Renal cortex interstitium (tissue), 11 donors: ENCODE measurements around the gene PRDM2. TPM values are rescaled to one million over a fixed set of nuclear protein-coding genes. Genes with fewer than 3 reads are reported as not detected.

Experiments
- DNase-seq, 11 donors: peaks; one replicate each; pipeline ENCODE4 v3.0.0-alpha.2; 2013; ENCODE audit warnings: low read depth in 9 of 11, low spot score in 4 of 11; ENCODE audit errors: extremely low read depth in 1 of 11
- polyA plus RNA-seq, 3 donors: library from polyadenylated mRNA; unstranded; fragments of 120-200 nt; gene quantifications; one replicate each; pipeline ENCODE4 v1.2.1, GENCODE V29; 2013; ENCODE audit not compliant: insufficient read length in 3 of 3

Gene PRDM2
- polyA plus RNA-seq, 3 donors = 36.5 to 39.5 (median 36.9) TPM

DNA sequence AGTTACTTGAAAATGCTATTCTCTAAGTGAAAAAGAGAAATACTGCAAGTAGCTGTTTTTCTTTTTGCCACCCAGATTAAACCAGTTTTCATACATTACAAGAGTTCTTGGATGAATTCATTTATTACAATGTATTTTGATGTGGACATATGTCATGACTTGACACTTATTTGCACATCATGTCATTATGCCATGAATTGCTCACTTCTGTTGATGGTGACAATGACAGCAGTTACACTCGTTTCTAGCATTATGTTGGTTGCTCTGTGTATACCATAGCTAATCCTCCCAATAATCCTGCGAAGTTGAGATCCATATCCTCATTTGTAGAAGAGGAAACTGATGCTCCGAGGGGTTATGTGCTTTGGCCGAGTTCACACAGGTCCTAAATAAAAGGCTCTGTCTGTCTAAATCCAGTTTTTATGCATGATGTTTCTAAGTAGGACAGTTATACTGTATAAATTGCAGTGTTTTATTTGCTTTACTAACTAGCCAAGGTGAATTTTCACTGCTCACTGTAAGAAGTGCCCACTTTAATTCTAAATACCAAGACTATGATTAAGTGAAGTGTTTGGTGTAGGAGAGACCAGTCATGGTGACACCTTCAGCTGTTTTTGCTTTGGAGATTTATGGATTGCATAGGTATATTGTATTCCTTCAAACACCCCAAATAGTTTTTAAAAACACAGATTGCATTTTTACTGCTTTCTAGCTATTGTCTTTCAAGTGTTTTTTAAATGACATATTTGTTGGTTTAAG lies 56.7 kb downstream of the PRDM2 start:
- no peak for DNase-seq

DNA sequence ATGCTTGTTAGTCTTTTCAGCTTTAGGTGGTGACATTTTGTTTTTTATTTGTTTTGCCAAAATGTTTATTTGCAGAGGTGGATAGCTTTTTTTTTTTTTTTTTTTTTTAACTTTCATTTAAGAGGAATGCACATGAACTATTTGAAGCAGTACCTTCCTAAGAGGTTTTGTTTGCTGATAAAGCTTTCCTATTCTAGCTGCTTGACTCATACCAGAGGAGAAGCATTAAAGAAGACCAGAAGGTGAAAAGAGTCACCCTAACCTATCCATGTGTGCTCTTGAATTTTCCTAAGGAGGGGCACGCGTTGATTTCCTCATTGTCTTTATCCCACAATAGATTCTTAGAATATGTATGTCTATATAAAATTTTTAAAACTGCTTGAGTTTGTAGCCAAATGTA lies 57.7 kb downstream of the PRDM2 start:
- no peak for DNase-seq

DNA sequence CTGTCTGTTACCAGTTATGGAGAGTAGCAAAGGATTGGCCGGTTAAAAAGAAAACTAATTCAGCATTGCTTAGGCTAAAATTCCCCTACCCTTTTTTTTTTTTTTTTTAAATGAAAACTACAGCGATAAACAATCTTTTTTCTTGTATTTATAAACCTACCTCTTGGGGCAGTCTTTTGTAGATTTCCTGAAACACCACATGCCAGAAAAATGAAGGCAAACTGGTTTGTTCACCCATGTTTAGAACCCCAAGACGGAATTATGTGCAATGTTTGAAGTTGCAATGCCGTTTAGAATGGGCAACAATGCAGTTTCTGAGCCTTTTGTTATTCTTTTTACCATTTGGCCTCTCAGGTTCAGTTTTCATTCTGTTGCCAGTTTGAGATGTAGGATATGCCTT lies 59.1 kb downstream of the PRDM2 start:
- peak in 9 of 11 donors; percentile 43 to 80 (median 55) for DNase-seq

DNA sequence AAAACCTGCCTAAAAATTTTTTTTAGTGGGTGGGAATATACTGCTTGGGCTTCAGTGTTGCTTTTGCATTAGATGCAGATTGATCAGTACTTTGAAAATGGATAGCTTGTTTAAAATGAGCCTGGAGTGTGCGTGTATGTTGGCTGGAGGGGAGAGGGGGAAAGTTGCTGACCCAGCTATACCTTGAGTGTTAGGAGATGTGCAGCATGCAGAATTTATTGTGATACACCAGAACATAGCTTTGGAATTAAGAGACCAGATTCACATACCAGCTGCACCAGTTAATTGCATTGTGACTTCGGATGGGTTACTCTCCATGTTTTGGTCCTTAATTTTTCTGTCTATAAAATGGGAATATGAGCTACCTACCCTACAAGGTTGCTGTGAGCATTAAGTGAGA lies 60.4 kb downstream of the PRDM2 start:
- DNase-seq = no peak

DNA sequence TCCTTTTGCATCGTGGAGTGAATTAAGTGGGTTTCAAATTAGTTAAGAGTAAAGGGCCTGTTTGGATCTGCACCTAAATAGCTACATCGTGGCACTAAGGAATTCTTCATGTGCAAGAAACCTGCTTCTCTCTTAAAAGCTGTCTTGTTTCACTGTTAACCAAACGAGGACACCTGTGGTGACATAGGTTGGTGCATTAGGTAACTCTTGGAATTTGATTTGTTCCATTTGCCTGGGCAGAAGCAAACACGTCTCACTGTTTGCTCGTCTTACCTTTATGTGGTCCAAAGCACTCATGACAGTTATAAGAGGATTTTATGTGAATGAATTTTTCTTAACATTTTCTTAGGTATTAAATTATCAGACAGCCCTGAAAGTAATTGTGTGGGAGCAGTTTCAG lies 60.9 kb downstream of the PRDM2 start:
- DNase-seq = no peak

DNA sequence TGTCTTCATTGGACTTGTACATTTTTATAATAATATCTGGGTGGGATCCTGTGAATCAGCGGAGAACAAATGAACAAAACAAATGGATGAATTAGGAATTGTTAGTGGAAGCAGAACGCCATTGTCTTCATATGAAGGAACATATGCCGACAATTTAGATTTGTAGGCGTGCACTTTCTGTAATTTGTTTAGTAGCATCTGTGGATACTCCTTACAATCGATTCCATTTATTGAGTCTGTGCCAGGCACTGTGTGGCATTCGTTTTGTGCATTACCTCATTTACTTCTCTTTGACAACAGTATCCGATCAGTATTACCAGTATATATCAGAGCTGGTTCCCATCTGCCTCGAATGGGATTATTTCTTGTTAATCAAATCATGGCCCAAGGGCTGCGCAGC lies 61.9 kb downstream of the PRDM2 start:
- DNase-seq = no peak

DNA sequence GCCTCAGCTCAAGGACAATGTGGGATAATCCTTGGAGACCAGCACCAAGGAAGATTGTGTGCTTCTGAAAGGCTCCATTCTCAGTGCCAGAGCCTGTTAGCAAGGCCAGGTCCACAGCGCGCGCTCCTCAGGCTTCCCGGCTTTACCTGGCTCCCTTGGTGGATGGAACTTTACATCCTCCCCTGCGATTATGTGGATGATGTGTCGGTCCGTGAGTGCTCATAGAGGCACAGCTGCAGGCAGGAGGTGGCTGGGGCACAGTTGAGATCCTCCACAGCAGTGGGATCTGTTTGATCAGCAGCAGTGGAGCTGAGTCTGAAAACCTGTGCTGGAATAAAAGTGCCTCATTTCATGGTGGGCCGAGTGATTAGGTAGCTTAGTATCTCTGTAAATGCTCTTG lies 62.7 kb downstream of the PRDM2 start:
- DNase-seq = no peak

DNA sequence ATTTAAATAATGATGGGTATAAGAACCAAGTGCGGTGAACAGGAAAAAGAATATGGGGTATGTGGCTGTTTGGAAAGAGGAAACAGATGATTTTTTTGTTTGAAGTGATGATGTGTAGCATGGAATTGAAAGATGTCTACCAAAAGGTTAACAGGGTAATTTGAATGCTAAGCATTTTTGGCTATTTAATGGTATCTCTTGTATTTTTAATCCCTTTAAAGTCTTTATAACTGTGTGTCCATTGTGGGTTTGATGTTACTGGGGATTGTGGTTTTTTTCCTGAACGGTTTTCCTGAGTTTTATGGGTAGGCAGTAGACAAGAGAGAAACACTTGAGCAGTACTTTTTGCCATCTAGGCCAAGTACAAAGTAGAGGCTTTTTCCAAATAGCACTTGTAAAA lies 63.2 kb downstream of the PRDM2 start:
- DNase-seq = no peak

DNA sequence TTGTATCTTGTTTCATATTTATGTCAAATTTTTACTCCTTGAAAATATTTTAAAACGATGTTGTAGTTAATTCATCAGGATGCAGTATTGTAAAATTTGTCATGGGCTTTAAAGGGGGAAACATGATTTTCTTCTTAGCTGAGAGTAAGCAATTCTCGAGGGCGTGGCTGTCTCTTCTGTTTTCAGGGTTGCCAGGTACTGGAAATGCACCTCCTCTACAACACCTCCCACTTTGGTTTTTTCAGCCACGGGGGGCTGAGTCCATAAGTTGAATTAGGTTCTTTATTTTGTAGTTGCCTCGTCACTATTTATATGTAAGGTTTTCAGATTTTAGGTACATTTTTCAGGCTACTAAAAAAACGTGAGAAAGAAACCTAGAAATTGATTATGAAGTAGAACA lies 64.0 kb downstream of the PRDM2 start:
- DNase-seq = no peak

DNA sequence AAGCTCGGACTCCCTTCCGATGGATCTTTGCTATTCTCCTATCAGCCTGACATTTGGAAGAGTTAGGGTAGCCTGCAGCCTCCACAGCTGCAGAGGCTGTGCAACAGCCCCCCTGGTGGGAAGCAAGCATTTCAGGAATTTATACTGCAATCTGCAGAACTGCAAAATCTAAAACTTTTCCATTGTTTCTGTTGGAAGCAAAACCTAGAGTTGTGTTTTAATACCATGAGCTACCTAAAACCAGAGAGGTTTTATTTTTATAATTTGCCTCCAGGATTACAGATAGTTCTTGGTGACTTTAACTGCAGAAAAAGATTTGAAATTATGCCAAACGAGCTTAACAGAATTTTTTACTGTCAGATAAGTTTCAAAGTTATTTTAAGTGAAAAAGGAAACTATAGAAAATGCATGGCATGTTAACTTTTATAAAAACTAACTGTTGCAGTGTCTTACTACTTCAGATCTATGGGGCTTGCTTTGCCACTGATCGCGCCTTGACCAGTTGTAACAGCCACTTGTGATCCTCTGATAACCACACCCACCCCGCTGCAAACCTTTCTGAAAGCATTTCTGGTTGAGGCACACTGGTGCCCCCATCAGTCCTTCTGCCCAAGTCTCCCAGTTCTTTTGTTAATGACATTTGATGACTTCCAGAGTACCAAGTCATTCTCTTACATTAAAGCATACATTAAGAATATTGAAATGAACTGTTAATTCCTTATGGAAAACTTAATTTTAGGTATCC lies 64.8 kb downstream of the PRDM2 start:
- DNase-seq = no peak

DNA sequence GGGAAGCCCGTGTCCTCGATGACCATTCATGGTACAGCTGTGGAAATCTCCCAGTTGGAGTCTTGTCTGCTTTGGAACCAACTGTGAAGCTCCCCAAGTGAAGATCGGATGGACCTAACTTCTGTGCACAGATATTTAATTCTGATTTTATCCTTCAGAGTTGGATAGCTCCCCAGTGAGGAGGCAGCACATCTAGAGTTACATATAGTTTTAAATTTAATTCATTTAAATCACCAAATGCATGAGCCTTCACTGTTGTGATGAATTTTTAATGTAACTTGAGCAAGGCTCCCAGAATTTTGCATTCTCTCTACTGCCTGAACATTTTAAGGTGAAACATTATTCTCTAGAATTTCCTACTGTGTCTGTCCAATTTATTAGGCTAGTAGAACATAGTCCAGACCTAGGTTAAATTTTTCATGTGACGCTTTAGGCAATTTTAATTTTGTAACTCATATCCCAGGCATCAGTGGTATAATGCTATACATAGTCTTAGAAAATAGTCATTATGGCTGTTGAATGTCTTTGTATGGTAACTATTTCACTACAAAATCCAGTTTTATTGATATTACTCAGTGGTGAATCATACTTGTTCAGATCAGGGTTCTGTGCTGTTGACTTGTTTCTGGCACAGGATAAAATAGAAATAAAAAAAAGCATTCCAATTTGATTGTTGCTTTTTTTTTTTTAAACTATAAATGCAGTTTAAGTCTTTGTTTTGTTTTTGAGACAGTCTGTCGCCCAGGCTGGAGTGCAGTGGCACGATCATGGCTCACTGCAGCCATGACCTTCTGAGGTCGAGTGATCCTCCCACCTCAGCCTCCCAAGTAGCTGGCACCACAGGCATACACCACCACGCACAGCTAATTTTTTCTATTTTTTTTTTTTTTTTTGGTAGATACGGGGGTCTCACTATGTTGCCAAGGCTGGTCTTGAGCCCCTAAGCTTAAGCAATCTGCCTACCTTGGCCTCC lies 66.9 kb downstream of the PRDM2 start:
- DNase-seq = no peak

DNA sequence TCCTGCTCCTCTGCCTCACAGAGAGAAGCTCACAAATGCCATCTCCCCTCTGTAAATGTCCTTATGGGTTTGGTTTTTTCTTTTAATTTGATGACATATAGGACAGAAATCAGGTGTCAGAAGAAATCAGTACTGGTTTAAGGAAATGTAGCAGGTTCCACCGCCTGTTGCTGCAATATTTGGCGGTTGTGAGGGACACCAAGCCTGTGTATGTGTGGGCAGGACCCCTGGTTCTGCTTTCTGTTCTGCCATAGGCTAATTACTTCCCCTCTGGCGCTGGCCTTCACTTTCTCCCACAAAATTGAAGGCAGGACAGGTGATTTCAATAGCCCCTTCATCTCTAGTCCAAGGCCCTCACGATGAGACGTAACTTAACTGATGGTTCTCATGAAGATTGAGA lies 69.2 kb downstream of the PRDM2 start:
- DNase-seq = no peak

DNA sequence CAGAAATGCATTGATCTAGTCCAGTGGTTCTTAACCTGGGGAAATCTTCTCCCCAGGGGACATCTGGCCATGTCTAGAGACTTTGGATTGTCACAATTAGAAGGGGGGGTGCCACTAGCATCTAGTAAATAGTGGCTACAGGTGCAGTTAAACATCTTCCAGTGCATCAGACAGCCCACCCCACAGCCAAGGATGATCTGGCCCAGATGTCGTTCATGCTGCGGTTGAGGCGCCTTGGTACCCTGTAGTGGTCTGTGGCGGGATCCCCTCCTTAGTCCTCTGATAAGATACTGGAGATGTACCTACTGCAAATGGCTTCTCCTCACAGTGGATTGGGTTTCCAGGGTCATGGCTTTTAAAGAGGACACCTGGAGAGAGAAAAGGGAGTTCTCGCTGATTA lies 69.8 kb downstream of the PRDM2 start:
- no peak for DNase-seq

DNA sequence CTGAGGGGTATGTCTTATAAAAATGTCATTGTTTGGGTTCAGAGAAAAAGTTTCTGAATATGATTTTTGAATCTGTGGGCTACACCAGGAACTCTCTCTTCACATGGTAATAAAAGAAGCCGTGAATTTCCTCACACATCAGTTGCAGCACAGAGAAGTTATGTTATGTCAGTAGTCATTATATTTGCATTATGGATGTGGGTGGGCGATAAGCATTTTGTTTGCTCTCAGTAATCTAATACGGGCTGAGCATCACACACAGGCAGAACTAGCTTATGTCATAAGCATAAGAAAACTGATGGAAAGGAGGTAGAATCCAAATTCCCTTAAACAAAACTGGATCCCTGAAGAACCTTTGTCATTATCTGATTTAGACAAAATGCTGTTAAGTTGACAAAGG lies 70.8 kb downstream of the PRDM2 start:
- DNase-seq = no peak

DNA sequence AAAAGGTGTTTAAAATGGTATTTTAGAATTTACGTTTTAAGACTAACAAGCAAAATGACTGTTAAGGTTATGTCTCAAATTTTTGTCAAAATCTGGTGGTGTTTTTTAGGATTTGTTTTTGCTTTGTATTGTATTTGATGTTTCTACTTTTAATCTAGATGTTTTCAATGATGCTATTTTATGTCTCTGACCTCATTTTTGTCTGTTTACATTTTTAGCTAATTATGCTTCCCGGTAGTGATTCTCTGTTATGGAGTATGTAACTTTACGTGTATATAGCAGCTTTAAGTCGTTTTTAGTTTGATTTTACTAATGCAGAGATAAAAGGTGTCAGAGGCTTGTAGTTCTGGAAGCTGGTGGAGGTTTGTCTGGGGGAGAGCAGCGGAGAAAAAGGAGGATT lies 71.8 kb downstream of the PRDM2 start:
- no peak for DNase-seq

DNA sequence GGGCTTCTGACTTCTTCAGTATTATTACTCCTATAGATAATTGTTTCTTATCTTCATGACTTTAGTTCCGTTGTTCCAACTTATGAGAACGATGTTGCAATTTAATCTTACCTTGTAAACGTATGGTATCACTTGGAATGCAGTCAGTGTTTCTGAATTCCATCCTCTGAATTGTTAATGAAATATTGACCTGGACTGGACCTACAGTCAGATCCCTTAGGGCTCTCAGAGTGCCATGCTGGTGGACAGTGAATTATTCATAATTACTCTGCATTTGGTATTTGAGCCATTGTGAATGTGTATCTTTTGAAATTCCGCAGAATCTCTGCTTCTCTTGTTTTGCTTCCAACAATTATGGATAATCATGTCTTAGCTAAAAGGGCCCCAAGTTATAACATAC lies 72.3 kb downstream of the PRDM2 start:
- DNase-seq = no peak

DNA sequence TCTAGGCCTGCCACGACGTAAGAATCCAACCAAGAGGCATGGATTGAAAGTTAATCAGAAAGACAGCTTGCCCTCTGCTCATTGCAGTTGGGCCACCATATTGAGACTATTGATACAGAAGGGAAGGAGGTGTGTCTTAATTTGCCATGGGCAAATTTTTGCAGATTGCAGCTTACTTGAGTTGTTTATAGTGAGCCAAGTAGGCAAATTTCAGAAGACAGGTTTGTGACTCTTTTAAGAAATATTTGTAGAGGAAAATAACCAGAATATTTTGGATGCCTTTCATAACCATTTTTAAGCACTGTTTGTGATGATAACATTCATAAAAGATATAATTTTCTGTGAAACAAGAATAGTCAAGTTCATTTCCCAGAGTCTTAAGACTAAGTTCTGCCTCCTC lies 74.1 kb downstream of the PRDM2 start:
- no peak for DNase-seq

DNA sequence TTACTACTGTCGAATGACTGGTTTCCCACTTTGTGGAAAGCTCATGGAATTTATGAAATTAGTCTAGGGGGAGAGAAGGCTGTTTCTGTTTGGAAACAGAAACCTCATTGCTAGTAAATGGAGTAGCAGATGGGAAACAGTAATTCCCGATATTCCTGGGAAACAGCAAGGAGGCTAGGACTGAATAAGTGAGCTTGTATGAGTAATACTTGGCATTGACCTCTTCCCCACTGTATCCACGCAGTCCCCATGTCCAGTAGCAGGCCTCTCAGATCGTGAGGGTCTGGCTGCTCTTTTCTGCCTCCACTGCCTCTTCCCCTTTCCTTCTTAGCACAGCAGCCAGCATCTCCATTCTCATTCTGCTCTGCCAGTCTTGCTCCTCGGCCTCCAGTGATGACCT lies 75.5 kb downstream of the PRDM2 start:
- no peak for DNase-seq

DNA sequence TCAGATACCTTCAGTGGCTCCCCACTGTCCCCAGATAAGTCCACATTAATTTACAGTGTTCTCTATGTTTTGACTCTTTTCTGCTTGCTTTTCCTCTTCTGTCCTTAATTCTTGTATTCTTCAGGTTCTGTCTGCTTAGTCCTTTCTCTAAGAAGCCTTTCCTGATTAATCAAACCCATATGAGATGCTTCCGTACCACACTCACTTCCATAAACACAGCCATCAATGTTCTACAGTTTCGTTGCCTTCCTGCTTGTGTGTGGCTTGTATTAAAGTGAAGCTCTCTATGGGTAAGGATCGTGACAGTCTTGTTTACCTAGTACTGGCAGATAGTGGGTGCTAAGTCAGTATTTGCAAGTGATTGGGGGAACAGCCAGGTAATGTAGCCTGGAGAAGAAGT lies 75.9 kb downstream of the PRDM2 start:
- DNase-seq = no peak

DNA sequence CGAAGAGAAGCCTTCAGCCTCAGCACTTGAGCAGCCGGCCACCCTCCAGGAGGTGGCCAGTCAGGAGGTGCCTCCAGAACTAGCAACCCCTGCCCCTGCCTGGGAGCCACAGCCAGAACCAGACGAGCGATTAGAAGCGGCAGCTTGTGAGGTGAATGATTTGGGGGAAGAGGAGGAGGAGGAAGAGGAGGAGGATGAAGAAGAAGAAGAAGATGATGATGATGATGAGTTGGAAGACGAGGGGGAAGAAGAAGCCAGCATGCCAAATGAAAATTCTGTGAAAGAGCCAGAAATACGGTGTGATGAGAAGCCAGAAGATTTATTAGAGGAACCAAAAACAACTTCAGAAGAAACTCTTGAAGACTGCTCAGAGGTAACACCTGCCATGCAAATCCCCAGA lies 78.4 kb downstream of the PRDM2 start:
- no peak for DNase-seq
